T-helper 22 cell (primary cell): Measurements from ENCODE around the gene DYNC1LI2.

Experiments used
- DNase-seq: peaks from one replicate; pipeline ENCODE4 v3.0.0-alpha.2; 2020; ENCODE audit warnings: low read depth

Gene DYNC1LI2

GRCh38 chr16:66740010-66740409 is 11.4 kb downstream of the DYNC1LI2 start:
- DNase-seq: no peak

- no peak for DNase-seq
These were observed 15.5 kb downstream of the DYNC1LI2 start for GRCh38 chr16:66735891-66736290.

- no peak for DNase-seq
These were observed 20.3 kb downstream of the DYNC1LI2 start for GRCh38 chr16:66731101-66731500.

- no peak for DNase-seq
These were observed 22.6 kb downstream of the DYNC1LI2 start for GRCh38 chr16:66728804-66729203.

GRCh38 chr16:66728117-66728787 is 23.2 kb downstream of the DYNC1LI2 start:
- DNase-seq: no peak

- no peak for DNase-seq
These were observed 30.6 kb downstream of the DYNC1LI2 start for GRCh38 chr16:66720766-66721165.

GRCh38 chr16:66719246-66719645 is 32.2 kb downstream of the DYNC1LI2 start:
- DNase-seq: no peak

GRCh38 chr16:66717776-66718175 is 33.6 kb downstream of the DYNC1LI2 start:
- DNase-seq: no peak

GRCh38 chr16:66717112-66717675 is 34.2 kb downstream of the DYNC1LI2 start:
- no peak for DNase-seq

- no peak for DNase-seq
These were observed 36.6 kb downstream of the DYNC1LI2 start for GRCh38 chr16:66714654-66715307.

- no peak for DNase-seq
These were observed 37.3 kb downstream of the DYNC1LI2 start for GRCh38 chr16:66714062-66714461.

GRCh38 chr16:66713076-66713475 is 38.3 kb downstream of the DYNC1LI2 start:
- DNase-seq: no peak

GRCh38 chr16:66712512-66712911 is 38.9 kb downstream of the DYNC1LI2 start:
- DNase-seq: no peak

- no peak for DNase-seq
These were observed 39.8 kb downstream of the DYNC1LI2 start for GRCh38 chr16:66711581-66711980.

- DNase-seq: no peak
These were observed 44.9 kb downstream of the DYNC1LI2 start for GRCh38 chr16:66706506-66706880.

- DNase-seq: no peak
These were observed 45.5 kb downstream of the DYNC1LI2 start for GRCh38 chr16:66705790-66706505.

- no peak for DNase-seq
These were observed 47.8 kb downstream of the DYNC1LI2 start for GRCh38 chr16:66703406-66704215.

- DNase-seq: no peak
These were observed 49.9 kb downstream of the DYNC1LI2 start for GRCh38 chr16:66701516-66701915.

GRCh38 chr16:66701026-66701425 is 50.4 kb downstream of the DYNC1LI2 start:
- DNase-seq: no peak

- no peak for DNase-seq
These were observed 51.5 kb downstream of the DYNC1LI2 start for GRCh38 chr16:66699898-66700297.

- DNase-seq: no peak
These were observed 53.4 kb downstream of the DYNC1LI2 start for GRCh38 chr16:66698046-66698445.
